ENCODE results near the gene TFDP3. TPM values are rescaled to one million over a fixed set of nuclear protein-coding genes. Genes with fewer than 3 reads are reported as not detected.

TFDP3 gene
- total and polyA plus RNA-seq, 2 of the 4 experiments (the other 2 are of a cell fraction): not detected

DNA sequence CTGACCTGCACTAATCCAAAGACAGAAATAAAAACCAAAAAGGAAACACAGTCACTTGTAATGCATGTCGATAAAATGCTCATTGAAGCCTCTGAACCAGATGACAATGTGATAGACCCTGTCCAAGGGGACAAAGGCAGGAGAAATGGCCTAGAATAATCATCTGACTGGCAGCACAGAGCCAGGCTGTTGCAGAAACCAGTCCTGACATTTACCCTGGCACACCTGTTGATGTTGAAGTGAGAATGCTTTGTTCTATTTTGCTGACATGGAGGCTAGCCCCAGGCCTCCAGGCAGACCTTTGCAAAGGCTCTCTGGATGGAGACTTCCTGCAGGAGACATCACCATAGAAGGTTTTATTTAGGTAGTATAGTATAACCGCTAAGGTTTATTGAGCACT lies 41.0 kb downstream of the TFDP3 start:
- DNase-seq (no peak), ATAC-seq (ENCODE audit: low read depth) (no peak)
- Histone ChIP-seq H2BK15ac (ENCODE audit: low read depth, low read length) (no peak overlapping the region), H4K91ac (ENCODE audit: insufficient read depth, low read depth, low read length) (no peak overlapping the region), H3K36me3 (ENCODE audit: control insufficient read depth, insufficient read depth, low read length) (no peaks in the 10 kb centered on the region), H3K4ac (ENCODE audit: low read depth, low read length) (no peak overlapping the region), H2BK5ac (ENCODE audit: low read depth, low read length, poor library complexity, severe bottlenecking) (no peak overlapping the region), H3K27ac (ENCODE audit: insufficient read depth, low read length) (no peak overlapping the region), H3K56ac (ENCODE audit: extremely low read depth, insufficient read depth, low read length) (no peak overlapping the region), H3K4me3 (ENCODE audit: insufficient read depth, low read depth, low read length) (no peak overlapping the region), H3K4me2 (ENCODE audit: low read depth, low read length) (no peak overlapping the region), H4K8ac (ENCODE audit: low read depth in 2 of 2, low read length in 2 of 2) (no peak overlapping the region), H2AK5ac (ENCODE audit: low read depth, low read length) (no peak overlapping the region), H2BK120ac (ENCODE audit: low read depth, low read length) (no peak overlapping the region), H3K9ac (ENCODE audit: low read depth, low read length) (no peak overlapping the region), H3K23ac (ENCODE audit: low read depth, low read length) (no peak overlapping the region), H3K9me1 (ENCODE audit: insufficient read depth, low read length) (no peaks in the 10 kb centered on the region), H3K27me3 (ENCODE audit: control insufficient read depth, insufficient read depth, low read length) (peaks cover 4% of the 10 kb centered on the region), H4K5ac (ENCODE audit: low read depth, low read length) (no peak overlapping the region), H3K79me1 (ENCODE audit: low read depth in 1 of 2, low read length in 2 of 2) (no peaks in the 10 kb centered on the region), H3K18ac (ENCODE audit: low read depth, low read length) (no peak overlapping the region), H4K20me1 (ENCODE audit: insufficient read depth, low read length) (no peaks in the 10 kb centered on the region), H3K4me1 (ENCODE audit: control insufficient read depth, insufficient read depth, low read length) (no peaks in the 10 kb centered on the region), H3K14ac (replicated peaks; ENCODE audit: low read depth, low read length) (no peak overlapping the region), H3K9me3 (ENCODE audit: control insufficient read depth, insufficient read depth, low read length) (no peaks in the 10 kb centered on the region), H2AFZ (replicated peaks; ENCODE audit: low read length, poor library complexity) (no peak overlapping the region), H2AK9ac (replicated peaks; ENCODE audit: low read depth, low read length, poor library complexity) (no peak overlapping the region), H2BK20ac (ENCODE audit: low read depth, low read length) (no peak overlapping the region)
- TF ChIP-seq MAFK (IDR thresholded peaks at IDR 0.05; ENCODE audit: low read depth, low read length): no peak
- no peak for TF ChIP-seq POLR2A (IDR thresholded peaks at IDR 0.05; ENCODE audit: low read depth, low read length)
- no peak for TF ChIP-seq CHD1 (IDR thresholded peaks at IDR 0.05; ENCODE audit: low read depth, low read length)
- TF ChIP-seq, protein P1, sequence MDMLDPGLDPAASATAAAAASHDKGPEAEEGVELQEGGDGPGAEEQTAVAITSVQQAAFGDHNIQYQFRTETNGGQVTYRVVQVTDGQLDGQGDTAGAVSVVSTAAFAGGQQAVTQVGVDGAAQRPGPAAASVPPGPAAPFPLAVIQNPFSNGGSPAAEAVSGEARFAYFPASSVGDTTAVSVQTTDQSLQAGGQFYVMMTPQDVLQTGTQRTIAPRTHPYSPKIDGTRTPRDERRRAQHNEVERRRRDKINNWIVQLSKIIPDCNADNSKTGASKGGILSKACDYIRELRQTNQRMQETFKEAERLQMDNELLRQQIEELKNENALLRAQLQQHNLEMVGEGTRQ (IDR thresholded peaks at IDR 0.05; ENCODE audit: low read depth, low read length): no peak
- no peak for TF ChIP-seq NFE2L2 (IDR thresholded peaks at IDR 0.05; ENCODE audit: low read depth, low read length)
- no peak for TF ChIP-seq RFX5 (IDR thresholded peaks at IDR 0.05; ENCODE audit: low read depth, low read length)
- no peak for TF ChIP-seq RCOR1 (IDR thresholded peaks at IDR 0.05; ENCODE audit: insufficient replicate concordance, low read length)
- no peak for TF ChIP-seq SMC3 (IDR thresholded peaks at IDR 0.05; ENCODE audit: low read depth, low read length)
- no peak for TF ChIP-seq MAZ (IDR thresholded peaks at IDR 0.05; ENCODE audit: borderline replicate concordance, low read depth, low read length)
- TF ChIP-seq RAD21 (IDR thresholded peaks at IDR 0.05; ENCODE audit: low read length): no peak
- TF ChIP-seq, protein P2, sequence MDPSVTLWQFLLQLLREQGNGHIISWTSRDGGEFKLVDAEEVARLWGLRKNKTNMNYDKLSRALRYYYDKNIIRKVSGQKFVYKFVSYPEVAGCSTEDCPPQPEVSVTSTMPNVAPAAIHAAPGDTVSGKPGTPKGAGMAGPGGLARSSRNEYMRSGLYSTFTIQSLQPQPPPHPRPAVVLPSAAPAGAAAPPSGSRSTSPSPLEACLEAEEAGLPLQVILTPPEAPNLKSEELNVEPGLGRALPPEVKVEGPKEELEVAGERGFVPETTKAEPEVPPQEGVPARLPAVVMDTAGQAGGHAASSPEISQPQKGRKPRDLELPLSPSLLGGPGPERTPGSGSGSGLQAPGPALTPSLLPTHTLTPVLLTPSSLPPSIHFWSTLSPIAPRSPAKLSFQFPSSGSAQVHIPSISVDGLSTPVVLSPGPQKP (IDR thresholded peaks at IDR 0.05; ENCODE audit: borderline replicate concordance, low read depth, low read length): no peak
- TF ChIP-seq, protein P3, sequence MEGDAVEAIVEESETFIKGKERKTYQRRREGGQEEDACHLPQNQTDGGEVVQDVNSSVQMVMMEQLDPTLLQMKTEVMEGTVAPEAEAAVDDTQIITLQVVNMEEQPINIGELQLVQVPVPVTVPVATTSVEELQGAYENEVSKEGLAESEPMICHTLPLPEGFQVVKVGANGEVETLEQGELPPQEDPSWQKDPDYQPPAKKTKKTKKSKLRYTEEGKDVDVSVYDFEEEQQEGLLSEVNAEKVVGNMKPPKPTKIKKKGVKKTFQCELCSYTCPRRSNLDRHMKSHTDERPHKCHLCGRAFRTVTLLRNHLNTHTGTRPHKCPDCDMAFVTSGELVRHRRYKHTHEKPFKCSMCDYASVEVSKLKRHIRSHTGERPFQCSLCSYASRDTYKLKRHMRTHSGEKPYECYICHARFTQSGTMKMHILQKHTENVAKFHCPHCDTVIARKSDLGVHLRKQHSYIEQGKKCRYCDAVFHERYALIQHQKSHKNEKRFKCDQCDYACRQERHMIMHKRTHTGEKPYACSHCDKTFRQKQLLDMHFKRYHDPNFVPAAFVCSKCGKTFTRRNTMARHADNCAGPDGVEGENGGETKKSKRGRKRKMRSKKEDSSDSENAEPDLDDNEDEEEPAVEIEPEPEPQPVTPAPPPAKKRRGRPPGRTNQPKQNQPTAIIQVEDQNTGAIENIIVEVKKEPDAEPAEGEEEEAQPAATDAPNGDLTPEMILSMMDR (conservative IDR thresholded peaks at IDR 0.05; ENCODE audit: low read depth, low read length): no peak
- no peak for TF ChIP-seq BHLHE40 (IDR thresholded peaks at IDR 0.05; ENCODE audit: low read depth, low read length)
- TF ChIP-seq FOS (IDR thresholded peaks at IDR 0.05; ENCODE audit: low read depth, low read length): no peak
- TF ChIP-seq MXI1 (IDR thresholded peaks at IDR 0.05; ENCODE audit: borderline replicate concordance, low read depth, low read length): no peak
- no peak for TF ChIP-seq CEBPB (IDR thresholded peaks at IDR 0.05; ENCODE audit: low read depth, low read length)
- in situ Hi-C loops (cut with MboI; ENCODE audit: low sequenced_read_pairs) (no loop called here), intact Hi-C loops (cut with micrococcal nuclease) (no loop called here), dilution Hi-C loops (cut with HindIII; ENCODE audit: low sequenced_read_pairs, unreplicated experiment) (no loop called here)
- CTCF ChIA-PET: no interaction called here
- WGBS, 2 experiments (ENCODE audit: extremely low coverage in 2 of 2, insufficient read length in 1 of 2): no CpG with 5 or more reads among the region's 2 CpGs
- POLR2A ChIA-PET (ENCODE audit: unreplicated experiment): no interaction called here
- BruUV-seq (replicated peaks): no TSS peak

Data from IMR-90 (cell line).